C4-2B (cell line): Measurements from ENCODE around the gene GLS.

Experiments used
- CTCF ChIP-seq: fragments of 450-650 bp; conservative IDR thresholded peaks from 2 replicates; pipeline ENCODE4 v1.5.1; 2017; ENCODE audit warnings: mild to moderate bottlenecking
- ZFX ChIP-seq: fragments of 450-650 bp; IDR thresholded peaks from 2 replicates; pipeline ENCODE4 v1.6.1; 2017

- TF ChIP-seq CTCF = no peak
- no peak for TF ChIP-seq ZFX
Measured at GRCh38 chr2:190854726-190855125, 25.9 kb upstream of the GLS start.
